GM12801 (cell line): Measurements from ENCODE around the gene CBLB.

Experiments
- TF ChIP-seq, protein P1 (sequence below): IDR thresholded peaks from one replicate; pipeline ENCODE4 v1.5.1; 2011; ENCODE audit warnings: control low read depth; ENCODE audit not compliant: insufficient read length; ENCODE audit errors: extremely low read depth

CBLB gene

GRCh38 chr3:105869861-105870755, 1.3 kb upstream of the CBLB start:
- TF ChIP-seq, protein P1, sequence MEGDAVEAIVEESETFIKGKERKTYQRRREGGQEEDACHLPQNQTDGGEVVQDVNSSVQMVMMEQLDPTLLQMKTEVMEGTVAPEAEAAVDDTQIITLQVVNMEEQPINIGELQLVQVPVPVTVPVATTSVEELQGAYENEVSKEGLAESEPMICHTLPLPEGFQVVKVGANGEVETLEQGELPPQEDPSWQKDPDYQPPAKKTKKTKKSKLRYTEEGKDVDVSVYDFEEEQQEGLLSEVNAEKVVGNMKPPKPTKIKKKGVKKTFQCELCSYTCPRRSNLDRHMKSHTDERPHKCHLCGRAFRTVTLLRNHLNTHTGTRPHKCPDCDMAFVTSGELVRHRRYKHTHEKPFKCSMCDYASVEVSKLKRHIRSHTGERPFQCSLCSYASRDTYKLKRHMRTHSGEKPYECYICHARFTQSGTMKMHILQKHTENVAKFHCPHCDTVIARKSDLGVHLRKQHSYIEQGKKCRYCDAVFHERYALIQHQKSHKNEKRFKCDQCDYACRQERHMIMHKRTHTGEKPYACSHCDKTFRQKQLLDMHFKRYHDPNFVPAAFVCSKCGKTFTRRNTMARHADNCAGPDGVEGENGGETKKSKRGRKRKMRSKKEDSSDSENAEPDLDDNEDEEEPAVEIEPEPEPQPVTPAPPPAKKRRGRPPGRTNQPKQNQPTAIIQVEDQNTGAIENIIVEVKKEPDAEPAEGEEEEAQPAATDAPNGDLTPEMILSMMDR: no peak

GRCh38 chr3:105869531-105869833, 670 bp upstream of the CBLB start:
- TF ChIP-seq, protein P1: no peak

GRCh38 chr3:105868431-105868741, 426 bp downstream of the CBLB start:
- TF ChIP-seq, protein P1: no peak

DNA sequence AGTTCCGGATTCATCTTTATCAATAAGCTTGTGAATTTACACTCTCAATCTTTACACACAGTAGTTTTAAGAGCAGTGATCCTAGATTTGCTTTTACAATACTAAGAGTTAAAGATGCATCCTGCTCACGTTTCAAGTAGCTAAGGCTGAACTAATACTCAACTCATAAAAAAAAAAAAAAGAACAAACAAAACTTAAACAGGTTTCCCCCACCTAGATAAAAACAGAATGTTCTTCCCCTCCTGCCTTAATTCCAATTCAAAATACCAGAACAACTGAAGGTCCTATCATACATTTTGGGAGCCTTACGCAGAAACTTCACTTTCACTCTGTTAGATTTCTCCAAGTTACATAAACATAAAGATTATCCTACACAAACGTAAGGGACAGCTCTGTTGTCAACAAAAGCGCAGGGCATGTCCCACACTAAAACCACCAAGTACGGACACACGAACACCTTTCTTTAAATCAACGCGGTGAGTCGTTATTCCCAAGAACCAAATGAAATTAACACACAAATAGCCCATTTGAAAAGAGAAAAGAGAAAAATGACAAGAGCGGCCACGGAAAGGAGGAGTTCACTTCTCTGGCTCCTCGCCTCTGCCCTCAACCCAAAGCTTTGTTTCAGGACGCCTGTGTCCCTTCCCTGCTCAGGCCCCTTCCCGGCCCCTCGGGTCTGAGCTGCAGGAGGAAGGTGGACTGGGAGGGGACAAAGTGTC, 941 bp downstream of the CBLB start:
- TF ChIP-seq, protein P1: no peak

GRCh38 chr3:105866656-105867653, 1.9 kb downstream of the CBLB start:
- TF ChIP-seq, protein P1: no peak

DNA sequence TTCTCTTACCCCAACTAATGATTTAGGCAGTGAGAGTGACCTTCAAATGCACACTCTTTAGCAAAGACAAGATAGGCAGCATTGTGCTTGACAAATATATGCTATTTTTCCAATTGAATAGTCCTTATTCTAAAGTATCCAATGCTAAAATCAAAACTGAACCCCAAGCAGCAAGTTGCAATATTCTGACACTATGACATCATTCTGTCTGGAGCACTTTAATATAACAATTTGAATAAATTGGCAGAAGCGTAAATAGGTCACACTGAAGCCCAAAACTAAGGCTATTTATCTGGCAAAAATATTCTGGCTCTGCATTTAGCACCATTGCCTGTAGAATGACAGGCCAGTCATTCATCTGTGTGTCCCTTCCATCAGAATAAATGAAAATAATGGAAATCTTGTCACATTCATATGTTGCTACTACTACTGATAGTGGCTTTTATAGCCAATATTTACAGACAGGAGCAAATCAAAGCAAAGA, 2.9 kb downstream of the CBLB start:
- TF ChIP-seq, protein P1: no peak

- TF ChIP-seq, protein P1: no peak
Measured at GRCh38 chr3:105865016-105865623, 3.7 kb downstream of the CBLB start.
